ENCODE results near the gene CFAP77. TPM values are rescaled to one million over a fixed set of nuclear protein-coding genes. Genes with fewer than 3 reads are reported as not detected.

Gene CFAP77
- total and polyA plus RNA-seq, 2 of the 8 experiments (the other 6 are each of a cell fraction or from before 2014, with no cell fraction given): 0.63 to 0.97 TPM

DNA sequence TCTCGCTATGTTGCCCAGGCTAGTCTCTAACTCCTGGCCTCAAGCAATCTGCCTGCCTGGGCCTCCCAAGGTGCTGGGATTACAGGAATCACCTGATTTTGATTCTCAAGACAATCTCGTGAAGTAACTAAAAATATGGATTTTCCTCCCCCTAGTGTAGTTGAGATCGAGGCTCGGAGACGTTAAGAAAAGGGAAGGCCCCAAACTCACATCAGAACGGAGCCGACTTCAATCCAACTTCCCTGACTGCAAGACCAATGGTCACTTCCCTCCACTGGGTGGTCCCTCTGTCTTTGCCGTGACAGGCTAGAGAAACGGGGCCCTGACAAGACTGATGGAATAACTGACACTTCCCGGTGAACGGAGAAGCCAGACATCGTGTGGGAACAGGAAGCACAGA lies 200.7 kb downstream of the CFAP77 start:
- Histone ChIP-seq H3K4ac (replicated peaks; ENCODE audit: insufficient read length, low read depth, low read length) (no peak overlapping the region), H3K56ac (replicated peaks; ENCODE audit: insufficient read length, low read depth, low read length) (no peak overlapping the region), H2BK5ac (ENCODE audit: low read depth, low read length) (no peak overlapping the region), H2BK12ac (ENCODE audit: low read depth, low read length) (no peak overlapping the region), H3K9me3 (ENCODE audit: insufficient read depth in 2 of 2, low read depth in 1 of 2, low read length in 1 of 2) (no peaks in the 10 kb centered on the region), H3K4me2 (ENCODE audit: insufficient read depth in 1 of 2, low read depth in 2 of 2, low read length in 2 of 2) (no peak overlapping the region), H3K4me1 (replicated peaks in 1 of 4; ENCODE audit: control insufficient read depth in 3 of 4, insufficient read depth in 4 of 4, low read length in 3 of 4) (peaks cover 1 to 4% (median 4%) of the 10 kb centered on the region in 4 experiments; a peak in 4 of 7 replicates), H3K23me2 (ENCODE audit: low read depth, low read length) (no peaks in the 10 kb centered on the region), H2AK5ac (ENCODE audit: low read depth, low read length) (no peak overlapping the region), H3K27ac (ENCODE audit: low read depth, low read length) (no peak overlapping the region), H2AFZ (ENCODE audit: low read length) (no peak overlapping the region), H4K8ac (ENCODE audit: extremely low read depth, insufficient read depth, low read length) (no peak overlapping the region), H3K36me3 (ENCODE audit: control insufficient read depth in 2 of 4, insufficient read depth in 4 of 4, low read length in 3 of 4) (peaks cover 4 to 48% (median 15%) of the 10 kb centered on the region in 4 experiments), H4K5ac (ENCODE audit: insufficient read length, low read depth, low read length) (no peak overlapping the region), H3K18ac (ENCODE audit: extremely low read depth, low read length) (no peak overlapping the region), H4K20me1 (replicated peaks in 1 of 2; ENCODE audit: control insufficient read depth in 1 of 2, insufficient read depth in 2 of 2, low read length in 2 of 2) (peaks cover 0 to 1% of the 10 kb centered on the region in 2 experiments), H3K79me1 (ENCODE audit: low read depth, low read length) (no peaks in the 10 kb centered on the region; the same call in 1 of the 2 replicates), H3K23ac (ENCODE audit: insufficient read length) (no peak overlapping the region), H2BK20ac (ENCODE audit: low read length) (no peak overlapping the region), H2BK120ac (replicated peaks; ENCODE audit: low read depth, low read length) (no peak overlapping the region), H3K14ac (ENCODE audit: insufficient read length) (no peak overlapping the region), H3K4me3 (ENCODE audit: extremely low read depth in 1 of 4, insufficient read depth in 2 of 4, low read depth in 3 of 4, low read length in 4 of 4) (no peak overlapping the region), H4K91ac (replicated peaks; ENCODE audit: insufficient read length, low read length) (no peak overlapping the region), H2BK15ac (ENCODE audit: low read length) (no peak overlapping the region), H3K79me2 (ENCODE audit: control insufficient read depth in 1 of 2, insufficient read depth in 2 of 2, low read length in 2 of 2) (no peaks in the 10 kb centered on the region), H3K27me3 (replicated peaks in 1 of 4; ENCODE audit: control insufficient read depth in 3 of 4, extremely low read depth in 1 of 4, insufficient read depth in 3 of 4, low read length in 3 of 4) (no peaks in the 10 kb centered on the region), H3K9ac (replicated peaks in 1 of 4; ENCODE audit: extremely low read depth in 1 of 4, low read depth in 3 of 4, low read length in 3 of 4) (no peak overlapping the region)
- ChIA-PET CTCF (ENCODE audit: partially characterized antibody) (no interaction called here), POLR2A (ENCODE audit: partially characterized antibody) (interaction anchor here (0.7 kb wide), 1 partner anchor 43 kb away, joined by 3 read pairs; no protein-coding TSS in a partner anchor)
- TF ChIP-seq KDM5A (IDR thresholded peaks at IDR 0.05; ENCODE audit: low read length) (no peak), CEBPB (IDR thresholded peaks at IDR 0.05; ENCODE audit: low read depth, low read length) (no peak), RAD21 (IDR thresholded peaks at IDR 0.05 in 1 of 2, conservative IDR thresholded peaks at IDR 0.05 in 1 of 2; ENCODE audit: low read depth in 2 of 2, low read length in 2 of 2) (no peak), SUZ12 (IDR thresholded peaks at IDR 0.05; ENCODE audit: low read length) (no peak)
- FAIRE-seq: no peak
- 94% methylated on average over 12 of the region's 12 CpGs; no CpG with 5 or more reads in 1 of the 2 experiments for WGBS, 2 experiments (ENCODE audit: extremely low coverage in 1 of 2, insufficient coverage in 1 of 2, insufficient read length in 1 of 2, insufficient replicate concordance in 2 of 2, low coverage in 1 of 2, low lambda C conversion rate in 2 of 2, missing lambda C conversion rate in 1 of 2)
- DNase-seq (ENCODE audit: low read depth in 1 of 2, low spot score in 2 of 2): no peak

Data from H1 (cell line).